ENCODE measurements around the gene ZNF35.
"Not testable (repeated sequence)": the region's sequence is repeated elsewhere in the genome, so short reads cannot be mapped to it uniquely, and the experiment has no call there.

ZNF35 gene

DNA sequence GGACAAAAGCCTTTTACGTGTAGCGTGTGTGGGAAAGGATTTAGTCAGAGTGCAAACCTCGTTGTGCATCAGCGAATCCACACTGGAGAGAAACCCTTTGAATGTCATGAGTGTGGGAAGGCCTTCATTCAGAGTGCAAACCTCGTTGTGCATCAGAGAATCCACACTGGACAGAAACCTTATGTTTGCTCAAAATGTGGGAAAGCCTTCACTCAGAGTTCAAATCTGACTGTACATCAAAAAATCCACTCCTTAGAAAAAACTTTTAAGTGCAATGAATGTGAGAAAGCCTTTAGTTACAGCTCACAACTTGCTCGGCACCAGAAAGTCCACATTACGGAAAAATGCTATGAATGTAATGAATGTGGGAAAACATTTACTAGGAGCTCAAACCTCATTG is 10.5 kb downstream of the ZNF35 start:
- no peak overlapping the region for H3K9ac ChIP-seq (ENCODE audit: low read depth, low read length)
- H3K9me3 ChIP-seq (ENCODE audit: insufficient read depth, low read depth, low read length): 0 out of 2 replicates have a peak, but pooled peaks cover 4% of the 10 kb centered on the region
- no peaks in the 10 kb centered on the region for H3K27me3 ChIP-seq (ENCODE audit: insufficient read depth, low read length)
- no peaks in the 10 kb centered on the region for H3K4me1 ChIP-seq (ENCODE audit: insufficient read depth, low read length)
- H3K4me3 ChIP-seq (ENCODE audit: low read length): no peak overlapping the region
- H3K27ac ChIP-seq (ENCODE audit: low read length): no peak overlapping the region
- peaks cover 77% of the 10 kb centered on the region for H3K36me3 ChIP-seq (ENCODE audit: insufficient read depth, low read depth, low read length)

- Histone ChIP-seq H3K27ac (ENCODE audit: low read length) (no peak overlapping the region), H3K4me1 (ENCODE audit: insufficient read depth, low read length) (no peaks in the 10 kb centered on the region), H3K9ac (ENCODE audit: low read depth, low read length) (no peak overlapping the region), H3K36me3 (ENCODE audit: insufficient read depth, low read depth, low read length) (peaks cover 73% of the 10 kb centered on the region), H3K27me3 (ENCODE audit: insufficient read depth, low read length) (no peaks in the 10 kb centered on the region), H3K4me3 (ENCODE audit: low read length) (no peak overlapping the region), H3K9me3 (ENCODE audit: insufficient read depth, low read depth, low read length) (0 out of 2 replicates have a peak, but pooled peaks cover 4% of the 10 kb centered on the region)
Observed at GRCh38 chr3:44659434-44659833, 10.9 kb downstream of the ZNF35 start.

- 0 out of 2 replicates have a peak, but pooled peaks cover 4% of the 10 kb centered on the region for H3K9me3 ChIP-seq (ENCODE audit: insufficient read depth, low read depth, low read length)
- H3K9ac ChIP-seq (ENCODE audit: low read depth, low read length): no peak overlapping the region
- H3K27me3 ChIP-seq (ENCODE audit: insufficient read depth, low read length): no peaks in the 10 kb centered on the region
- H3K4me3 ChIP-seq (ENCODE audit: low read length): no peak overlapping the region
- H3K27ac ChIP-seq (ENCODE audit: low read length): no peak overlapping the region
- H3K4me1 ChIP-seq (ENCODE audit: insufficient read depth, low read length): no peaks in the 10 kb centered on the region
- peaks cover 59% of the 10 kb centered on the region for H3K36me3 ChIP-seq (ENCODE audit: insufficient read depth, low read depth, low read length)
Observed at GRCh38 chr3:44661189-44661588, 12.7 kb downstream of the ZNF35 start.

- Histone ChIP-seq H3K4me3 (ENCODE audit: low read length) (no peak overlapping the region), H3K27me3 (ENCODE audit: insufficient read depth, low read length) (no peaks in the 10 kb centered on the region), H3K9me3 (ENCODE audit: insufficient read depth, low read depth, low read length) (no peaks in the 10 kb centered on the region), H3K4me1 (ENCODE audit: insufficient read depth, low read length) (no peaks in the 10 kb centered on the region), H3K9ac (ENCODE audit: low read depth, low read length) (no peak overlapping the region), H3K27ac (ENCODE audit: low read length) (no peak overlapping the region), H3K36me3 (ENCODE audit: insufficient read depth, low read depth, low read length) (peaks cover 21% of the 10 kb centered on the region)
Observed at GRCh38 chr3:44665173-44665572, 16.6 kb downstream of the ZNF35 start.

GRCh38 chr3:44666346-44666745 is 17.8 kb downstream of the ZNF35 start:
- Histone ChIP-seq H3K4me1 (ENCODE audit: insufficient read depth, low read length) (no peaks in the 10 kb centered on the region), H3K4me3 (ENCODE audit: low read length) (no peak overlapping the region), H3K27ac (ENCODE audit: low read length) (no peak overlapping the region), H3K36me3 (ENCODE audit: insufficient read depth, low read depth, low read length) (peaks cover 9% of the 10 kb centered on the region), H3K9me3 (ENCODE audit: insufficient read depth, low read depth, low read length) (no peaks in the 10 kb centered on the region), H3K27me3 (ENCODE audit: insufficient read depth, low read length) (no peaks in the 10 kb centered on the region), H3K9ac (ENCODE audit: low read depth, low read length) (no peak overlapping the region)

GRCh38 chr3:44669760-44670159 is 21.2 kb downstream of the ZNF35 start:
- H3K9me3 ChIP-seq (ENCODE audit: insufficient read depth, low read depth, low read length): peaks cover 16% of the 10 kb centered on the region; the same call in 1 of the 2 replicates
- no peaks in the 10 kb centered on the region for H3K27me3 ChIP-seq (ENCODE audit: insufficient read depth, low read length)
- H3K36me3 ChIP-seq (ENCODE audit: insufficient read depth, low read depth, low read length): no peaks in the 10 kb centered on the region
- H3K9ac ChIP-seq (ENCODE audit: low read depth, low read length): no peak overlapping the region
- no peaks in the 10 kb centered on the region for H3K4me1 ChIP-seq (ENCODE audit: insufficient read depth, low read length)
- no peak overlapping the region for H3K27ac ChIP-seq (ENCODE audit: low read length)
- H3K4me3 ChIP-seq (ENCODE audit: low read length): no peak overlapping the region

DNA sequence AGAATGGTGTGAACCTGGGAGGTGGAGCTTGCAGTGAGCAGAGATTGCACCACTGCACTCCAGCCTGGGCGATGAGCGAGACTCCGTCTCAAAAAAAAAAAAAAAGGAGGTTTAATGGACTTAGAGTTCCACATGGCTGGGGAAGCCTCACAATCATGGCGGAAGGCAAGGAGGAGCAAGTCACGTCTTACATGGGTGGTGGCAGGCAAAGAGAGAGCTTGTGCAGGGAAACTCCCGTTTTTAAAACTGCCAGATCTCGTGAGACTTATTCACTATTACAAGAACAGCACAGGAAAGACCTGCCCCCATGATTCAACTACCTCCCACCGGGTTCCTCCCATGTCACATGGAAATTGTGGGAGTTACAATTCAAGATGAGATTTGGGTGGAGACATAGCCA is 24.9 kb downstream of the ZNF35 start:
- not testable (repeated sequence) for H3K9ac ChIP-seq (ENCODE audit: low read depth, low read length); H3K4me1 ChIP-seq (ENCODE audit: insufficient read depth, low read length); H3K4me3 ChIP-seq (ENCODE audit: low read length)

GRCh38 chr3:44674211-44674610 is 25.7 kb downstream of the ZNF35 start:
- Histone ChIP-seq H3K27ac (ENCODE audit: low read length) (no peak overlapping the region), H3K36me3 (ENCODE audit: insufficient read depth, low read depth, low read length) (no peaks in the 10 kb centered on the region), H3K4me1 (ENCODE audit: insufficient read depth, low read length) (no peaks in the 10 kb centered on the region), H3K27me3 (ENCODE audit: insufficient read depth, low read length) (no peaks in the 10 kb centered on the region; the same call in 1 of the 2 replicates), H3K9ac (ENCODE audit: low read depth, low read length) (no peak overlapping the region), H3K4me3 (ENCODE audit: low read length) (no peak overlapping the region), H3K9me3 (ENCODE audit: insufficient read depth, low read depth, low read length) (peaks cover 16% of the 10 kb centered on the region; the same call in 1 of the 2 replicates)

More for the DNA sequence above, 24.9 kb downstream of the ZNF35 start:
- H3K27ac ChIP-seq (ENCODE audit: low read length); H3K36me3 ChIP-seq (ENCODE audit: insufficient read depth, low read depth, low read length); H3K27me3 ChIP-seq (ENCODE audit: insufficient read depth, low read length): not testable (repeated sequence)
- H3K9me3 ChIP-seq (ENCODE audit: insufficient read depth, low read depth, low read length): peaks cover 16% of the 10 kb centered on the region; the same call in 1 of the 2 replicates

DNA sequence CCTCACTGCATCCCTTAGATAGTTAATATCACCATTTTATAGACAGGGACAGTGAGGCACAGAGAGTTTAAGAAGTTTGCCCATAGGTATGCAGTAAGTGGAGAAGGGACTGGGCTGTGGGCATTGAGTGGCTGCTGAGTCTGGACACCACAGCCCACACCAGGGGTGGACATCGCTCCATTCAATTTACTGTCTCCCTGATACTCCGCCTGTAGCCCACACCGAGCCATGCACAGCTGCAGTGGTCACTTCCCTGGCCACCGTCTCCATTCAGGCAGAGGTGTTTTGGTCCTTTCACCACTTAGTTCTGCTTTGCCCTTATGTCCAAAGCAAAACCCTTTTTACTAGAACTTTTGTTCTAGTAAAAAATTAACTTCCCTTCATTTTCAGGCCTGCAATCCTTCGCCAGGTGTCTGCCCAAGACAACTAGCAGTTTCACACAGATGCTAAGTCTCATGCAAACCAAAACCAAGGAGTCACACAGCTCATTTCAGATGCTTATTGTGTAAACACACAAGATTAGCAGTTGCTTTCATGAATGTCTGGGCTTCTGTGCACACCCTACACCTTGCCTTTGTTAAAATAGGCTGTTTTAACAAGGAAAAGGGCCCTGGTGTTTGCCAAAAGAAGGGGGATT is 30.1 kb downstream of the ZNF35 start:
- Histone ChIP-seq H3K4me3 (ENCODE audit: low read length) (no peak overlapping the region), H3K4me1 (ENCODE audit: insufficient read depth, low read length) (no peaks in the 10 kb centered on the region), H3K27me3 (ENCODE audit: insufficient read depth, low read length) (no peaks in the 10 kb centered on the region; the same call in 1 of the 2 replicates), H3K9ac (ENCODE audit: low read depth, low read length) (no peak overlapping the region), H3K36me3 (ENCODE audit: insufficient read depth, low read depth, low read length) (no peaks in the 10 kb centered on the region), H3K9me3 (ENCODE audit: insufficient read depth, low read depth, low read length) (peaks cover 19% of the 10 kb centered on the region; the same call in 1 of the 2 replicates), H3K27ac (ENCODE audit: low read length) (no peak overlapping the region)

DNA sequence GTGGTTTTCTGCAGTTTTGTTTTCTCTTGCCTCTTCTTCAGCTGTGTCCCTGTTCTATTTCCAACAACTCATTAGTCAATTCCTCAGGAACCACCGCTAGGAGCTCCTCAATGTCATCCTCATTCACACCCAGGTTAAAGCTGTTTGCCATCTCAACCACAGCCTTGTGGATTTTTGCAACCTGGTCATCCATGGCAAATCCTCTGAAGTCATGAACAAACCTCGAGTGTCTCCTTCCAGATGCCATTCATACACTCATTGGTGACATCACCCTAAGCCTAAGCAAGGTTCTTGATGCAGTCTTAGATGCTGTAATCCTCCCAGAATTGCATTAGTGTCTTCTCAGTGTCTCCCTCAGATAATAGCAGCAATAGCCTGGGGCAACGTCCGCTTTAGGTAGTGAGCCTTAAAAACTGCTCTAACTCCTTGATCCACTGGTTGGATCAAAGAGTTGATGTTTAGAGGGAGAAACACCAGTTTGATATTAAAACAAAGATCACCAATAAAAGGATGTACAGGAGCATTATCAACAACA is 32.5 kb downstream of the ZNF35 start:
- Histone ChIP-seq H3K27ac (ENCODE audit: low read length) (no peak overlapping the region), H3K9me3 (ENCODE audit: insufficient read depth, low read depth, low read length) (peaks cover 23% of the 10 kb centered on the region; the same call in 1 of the 2 replicates), H3K4me3 (ENCODE audit: low read length) (no peak overlapping the region)

GRCh38 chr3:44682182-44682896 is 33.8 kb downstream of the ZNF35 start:
- no peak overlapping the region for H3K27ac ChIP-seq (ENCODE audit: low read length)
- H3K9ac ChIP-seq (ENCODE audit: low read depth, low read length): no peak overlapping the region
- no peaks in the 10 kb centered on the region for H3K4me1 ChIP-seq (ENCODE audit: insufficient read depth, low read length)
- peaks cover 36% of the 10 kb centered on the region for H3K9me3 ChIP-seq (ENCODE audit: insufficient read depth, low read depth, low read length)
- H3K4me3 ChIP-seq (ENCODE audit: low read length): no peak overlapping the region
- no peaks in the 10 kb centered on the region for H3K36me3 ChIP-seq (ENCODE audit: insufficient read depth, low read depth, low read length)
- no peaks in the 10 kb centered on the region; the same call in 1 of the 2 replicates for H3K27me3 ChIP-seq (ENCODE audit: insufficient read depth, low read length)

More for the DNA sequence above, 32.5 kb downstream of the ZNF35 start:
- H3K36me3 ChIP-seq (ENCODE audit: insufficient read depth, low read depth, low read length): no peaks in the 10 kb centered on the region
- no peaks in the 10 kb centered on the region for H3K4me1 ChIP-seq (ENCODE audit: insufficient read depth, low read length)
- H3K9ac ChIP-seq (ENCODE audit: low read depth, low read length): no peak overlapping the region
- H3K27me3 ChIP-seq (ENCODE audit: insufficient read depth, low read length): no peaks in the 10 kb centered on the region; the same call in 1 of the 2 replicates

Data from iPS-20b (cell line).